ENCODE results near the gene ZNF579. TPM values are rescaled to one million over a fixed set of nuclear protein-coding genes. Genes with fewer than 3 reads are reported as not detected.
"Not testable (repeated sequence)": the region's sequence is repeated elsewhere in the genome, so short reads cannot be mapped to it uniquely, and the experiment has no call there.

The ZNF579 gene
- total and polyA plus RNA-seq, 2 of the 13 experiments (the other 11 are each of a cell fraction or from before 2014, with no cell fraction given), result 2.1 to 2.9 TPM

DNA sequence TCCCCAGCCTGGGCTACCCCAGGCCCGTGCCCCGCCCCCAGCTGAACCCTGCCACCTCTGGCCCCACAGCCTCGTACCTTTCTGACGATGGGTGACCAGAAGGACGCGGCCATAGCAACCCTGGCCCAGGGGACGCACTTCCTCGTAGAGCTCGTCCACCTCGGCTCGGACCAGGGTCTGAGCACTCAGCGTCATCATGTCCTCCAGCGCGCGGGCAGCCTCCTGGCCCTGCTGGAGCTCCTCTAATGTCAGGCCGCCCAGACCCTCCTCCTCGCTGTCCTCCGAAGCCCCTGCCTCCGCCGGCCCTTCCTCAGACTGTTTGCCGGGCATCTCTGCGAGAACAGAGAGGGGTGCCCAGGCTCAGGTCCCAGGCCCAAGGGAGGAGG, 44.7 kb downstream of the ZNF579 start:
- H4K20me1 ChIP-seq (ENCODE audit: insufficient read depth, low read length), result no peaks in the 10 kb centered on the region
- H3K4me3 ChIP-seq (replicated peaks in 1 of 3; ENCODE audit: insufficient read depth in 1 of 3, low read depth in 2 of 3, low read length in 3 of 3), result peak overlapping the region in 1 of 3 experiments; percentile 30; a peak in 1 of 6 replicates
- H3K79me2 ChIP-seq (ENCODE audit: insufficient read depth, low read length), result no peaks in the 10 kb centered on the region
- TF ChIP-seq ZNF770 (CRISPR knock-in tag; IDR thresholded peaks at IDR 0.05) (peak; percentile 44; the same call in 1 of the 2 replicates), ZNF337 (CRISPR knock-in tag; IDR thresholded peaks at IDR 0.05; ENCODE audit: borderline replicate concordance, low read depth) (no peak)
- H2AFZ ChIP-seq (ENCODE audit: low read length), result no peak overlapping the region
- H3K9ac ChIP-seq (ENCODE audit: insufficient read depth, low read depth, low read length), result no peak overlapping the region
- WGBS (ENCODE audit: low lambda C conversion rate), result 71% methylated on average over 12 of the region's 22 CpGs
- peak; percentile 28; the same call in 2 of the 3 replicates for ATAC-seq
- ChIA-PET POLR2A (interaction anchor here (0.8 to 1.7 kb wide), 3 partner anchors 9 to 45 kb away, joined by 3 to 6 read pairs (median 3); partner anchors contain the start of gene SBK3), CTCF (ENCODE audit: low intra/inter-chr PET ratio, low total read pairs) (interaction anchor here (1.9 kb wide), 1 partner anchor 19 kb away, joined by 6 read pairs; no protein-coding TSS in a partner anchor)
- H3K9me3 ChIP-seq (ENCODE audit: low read length), result no peaks in the 10 kb centered on the region
- H3K4me1 ChIP-seq (ENCODE audit: insufficient read depth, low read length), result peaks cover 32% of the 10 kb centered on the region
- no peak for DNase-seq (ENCODE audit: low spot score)
- intact Hi-C loops (cut with micrococcal nuclease; ENCODE audit: unreplicated experiment) (no loop called here), in situ Hi-C loops (cut with HindIII; ENCODE audit: extremely low pct_ligation_motif_present, low pct_unique_long_range_greater_than_20kb) (no loop called here)
- H3K4me2 ChIP-seq (ENCODE audit: low read depth, low read length), result peak overlapping the region; percentile 45; the same call in 1 of the 2 replicates
- no peak overlapping the region for H3K27ac ChIP-seq (ENCODE audit: extremely low read length, insufficient read depth, low read length)
- BruUV-seq (replicated peaks), result no TSS peak
- H3K36me3 ChIP-seq (replicated peaks in 1 of 2; ENCODE audit: control insufficient read depth in 1 of 2, insufficient read depth in 2 of 2, low read length in 2 of 2), result no peaks in the 10 kb centered on the region
- FAIRE-seq, result no peak
- H3K27me3 ChIP-seq (ENCODE audit: control insufficient read depth in 1 of 2, insufficient read depth in 2 of 2, low read length in 2 of 2), result no peaks in the 10 kb centered on the region; a peak in 1 of 5 replicates

DNA sequence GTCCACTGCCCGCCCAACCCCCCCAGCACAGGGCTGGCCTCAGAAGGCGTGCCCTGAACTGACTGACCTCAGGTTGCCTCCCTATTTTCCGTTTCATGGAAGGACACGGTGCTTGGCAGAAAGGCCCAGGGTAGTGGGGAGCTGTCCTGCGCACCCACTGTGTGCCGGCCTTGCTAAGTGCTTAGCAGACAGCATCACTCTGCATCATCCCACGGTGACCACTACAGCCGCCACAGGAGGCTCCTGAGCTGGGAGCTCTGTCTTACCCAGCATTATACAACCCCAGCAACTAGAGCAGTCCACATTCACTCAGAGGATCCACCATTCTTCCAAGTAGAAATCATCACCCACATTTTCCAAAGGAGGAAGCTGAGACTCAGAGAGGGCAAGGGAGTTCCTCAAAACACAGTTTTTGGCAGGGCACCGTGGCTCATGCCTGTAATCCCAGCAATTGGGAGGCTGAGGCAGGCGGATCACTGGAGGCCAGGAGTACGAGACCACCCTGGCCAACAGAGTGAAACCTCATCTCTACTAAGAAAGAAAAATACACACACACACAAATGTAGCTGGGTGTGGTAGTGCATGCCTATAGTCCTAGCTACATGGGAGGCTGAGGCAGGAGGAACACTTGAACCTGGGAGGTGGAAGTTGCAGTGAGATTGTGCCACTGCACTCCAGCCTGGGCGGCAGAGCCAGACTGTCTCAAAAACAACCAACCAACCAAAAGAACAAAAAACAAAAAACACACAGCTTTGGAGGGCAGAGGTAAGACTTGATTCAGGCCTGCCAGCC, 45.3 kb downstream of the ZNF579 start:
- ATAC-seq (peak; percentile 16; the same call in 1 of the 3 replicates), DNase-seq (ENCODE audit: low spot score) (no peak), FAIRE-seq (no peak)
- Histone ChIP-seq H3K4me1 (ENCODE audit: insufficient read depth, low read length) (peaks cover 32% of the 10 kb centered on the region), H2AFZ (ENCODE audit: low read length) (no peak overlapping the region), H3K36me3 (replicated peaks in 1 of 2; ENCODE audit: control insufficient read depth in 1 of 2, insufficient read depth in 2 of 2, low read length in 2 of 2) (no peaks in the 10 kb centered on the region), H3K9ac (ENCODE audit: insufficient read depth, low read depth, low read length) (no peak overlapping the region), H3K9me3 (ENCODE audit: low read length) (no peaks in the 10 kb centered on the region), H3K4me2 (ENCODE audit: low read depth, low read length) (peak overlapping the region; percentile 45; the same call in 1 of the 2 replicates), H3K27me3 (ENCODE audit: control insufficient read depth in 1 of 2, insufficient read depth in 2 of 2, low read length in 2 of 2) (no peaks in the 10 kb centered on the region; a peak in 1 of 5 replicates), H3K27ac (ENCODE audit: extremely low read length, insufficient read depth, low read length) (no peak overlapping the region), H3K4me3 (replicated peaks in 1 of 3; ENCODE audit: insufficient read depth in 1 of 3, low read depth in 2 of 3, low read length in 3 of 3) (peak overlapping the region in 1 of 3 experiments; percentile 30; a peak in 1 of 6 replicates), H4K20me1 (ENCODE audit: insufficient read depth, low read length) (no peaks in the 10 kb centered on the region), H3K79me2 (ENCODE audit: insufficient read depth, low read length) (no peaks in the 10 kb centered on the region)
- intact Hi-C loops (cut with micrococcal nuclease; ENCODE audit: unreplicated experiment) (no loop called here), in situ Hi-C loops (cut with HindIII; ENCODE audit: extremely low pct_ligation_motif_present, low pct_unique_long_range_greater_than_20kb) (no loop called here)
- POLR2A ChIA-PET, result interaction anchor here (0.8 to 1.7 kb wide), 3 partner anchors 10 to 46 kb away, joined by 3 to 6 read pairs (median 3); partner anchors contain the start of gene SBK3
- WGBS (ENCODE audit: low lambda C conversion rate), result 30% methylated on average over 9 of the region's 12 CpGs
- no TSS peak for BruUV-seq (replicated peaks)
- TF ChIP-seq TOE1 (CRISPR knock-in tag; IDR thresholded peaks at IDR 0.05) (no peak), ZNF770 (CRISPR knock-in tag; IDR thresholded peaks at IDR 0.05) (peak; percentile 94), ZKSCAN1 (IDR thresholded peaks at IDR 0.05; ENCODE audit: low read length) (peak; percentile 37; the same call in 1 of the 2 replicates)
- CTCF ChIA-PET (ENCODE audit: low intra/inter-chr PET ratio, low total read pairs), result no interaction called here

- BruUV-seq (replicated peaks); H3K9ac ChIP-seq (ENCODE audit: insufficient read depth, low read depth, low read length); H4K20me1 ChIP-seq (ENCODE audit: insufficient read depth, low read length); ATAC-seq; H3K9me3 ChIP-seq (ENCODE audit: low read length); H3K79me2 ChIP-seq (ENCODE audit: insufficient read depth, low read length); FAIRE-seq; in situ Hi-C loops (cut with HindIII; ENCODE audit: extremely low pct_ligation_motif_present, low pct_unique_long_range_greater_than_20kb); H3K4me3 ChIP-seq (replicated peaks in 1 of 3; ENCODE audit: insufficient read depth in 1 of 3, low read depth in 2 of 3, low read length in 3 of 3); H3K36me3 ChIP-seq (replicated peaks in 1 of 2; ENCODE audit: control insufficient read depth in 1 of 2, insufficient read depth in 2 of 2, low read length in 2 of 2); H3K27me3 ChIP-seq (ENCODE audit: control insufficient read depth in 1 of 2, insufficient read depth in 2 of 2, low read length in 2 of 2); DNase-seq (ENCODE audit: low spot score); H2AFZ ChIP-seq (ENCODE audit: low read length); H3K4me2 ChIP-seq (ENCODE audit: low read depth, low read length); H3K27ac ChIP-seq (ENCODE audit: extremely low read length, insufficient read depth, low read length); CTCF ChIA-PET (ENCODE audit: low intra/inter-chr PET ratio, low total read pairs); intact Hi-C loops (cut with micrococcal nuclease; ENCODE audit: unreplicated experiment): not testable (repeated sequence)
- POLR2A ChIA-PET, result interaction anchor here (0.6 to 1.7 kb wide), 3 partner anchors 11 to 108 kb away, joined by 3 to 6 read pairs (median 4); partner anchors contain the start of gene SBK3
- H3K4me1 ChIP-seq (ENCODE audit: insufficient read depth, low read length), result peaks cover 32% of the 10 kb centered on the region
- 78% methylated on average over 7 of the region's 7 CpGs for WGBS (ENCODE audit: low lambda C conversion rate)
Measured at GRCh38 chr19:55534280-55534679, 46.4 kb downstream of the ZNF579 start.
